HepG2 (cell line): ENCODE results near the gene TCAF1. TPM values are rescaled to one million over a fixed set of nuclear protein-coding genes. Genes with fewer than 3 reads are reported as not detected.

Experiments
- ARHGAP35 ChIP-seq: sonication (generic); formaldehyde crosslinking; IDR thresholded peaks from 2 replicates; pipeline ENCODE4 v1.9.0; 2022; ENCODE audit warnings: mild to moderate bottlenecking, inconsistent platforms, moderate library complexity, missing genetic modification reagents, borderline replicate concordance
- E2F2 ChIP-seq: sonication (generic); formaldehyde crosslinking; IDR thresholded peaks from 2 replicates; pipeline ENCODE4 v1.4.0; 2020; ENCODE audit warnings: missing genetic modification reagents, borderline replicate concordance
- GABPB1 ChIP-seq: IDR thresholded peaks from 2 replicates; pipeline ENCODE4 v1.6.1; 2016; ENCODE audit warnings: mild to moderate bottlenecking, missing genetic modification reagents, moderate library complexity, missing compliant biosample characterization
- KDM1A ChIP-seq: IDR thresholded peaks from 2 replicates; pipeline ENCODE4 v1.6.1; 2016; ENCODE audit warnings: missing compliant biosample characterization
- NCOA2 ChIP-seq: sonication (generic); formaldehyde crosslinking; IDR thresholded peaks from 2 replicates; pipeline ENCODE4 v1.8.0; 2022; ENCODE audit warnings: inconsistent platforms
- PHF21A ChIP-seq: sonication (generic); formaldehyde crosslinking; IDR thresholded peaks from 2 replicates; pipeline ENCODE4 v1.5.0; 2020; ENCODE audit warnings: mild to moderate bottlenecking, missing genetic modification reagents
- SOX6 ChIP-seq, 2 experiments: fragments of 450-650 bp in 1 of 2; sonication (generic) in 1 of 2; formaldehyde crosslinking in 1 of 2; IDR thresholded peaks; 2 replicates each; pipeline versions ENCODE4 v1.4.0 to v1.6.1; 2017 to 2020; ENCODE audit warnings: antibody characterized with exemption in 1 of 2, mild to moderate bottlenecking in 1 of 2, missing genetic modification reagents in 1 of 2
- TBX2 ChIP-seq: sonication (generic); formaldehyde crosslinking; IDR thresholded peaks from 2 replicates; pipeline ENCODE4 v1.5.0; 2020; ENCODE audit warnings: missing genetic modification reagents, mild to moderate bottlenecking, borderline replicate concordance
- ZKSCAN8 ChIP-seq: IDR thresholded peaks from 2 replicates; pipeline ENCODE4 v1.6.1; 2016; ENCODE audit warnings: borderline replicate concordance, missing genetic modification reagents, missing compliant biosample characterization
- ZMYM4 ChIP-seq: sonication (generic); formaldehyde crosslinking; IDR thresholded peaks from 2 replicates; pipeline ENCODE4 v1.8.1; 2023; ENCODE audit warnings: mild to moderate bottlenecking, missing genetic modification reagents
- ZNF10 ChIP-seq: sonication (generic); formaldehyde crosslinking; IDR thresholded peaks from 2 replicates; pipeline ENCODE4 v1.4.0; 2020; ENCODE audit warnings: mild to moderate bottlenecking, low read depth, missing genetic modification reagents, borderline replicate concordance
- ZNF652 ChIP-seq: IDR thresholded peaks from 2 replicates; pipeline ENCODE4 v1.6.1; 2016; ENCODE audit warnings: low read depth, borderline replicate concordance
- polyA plus RNA-seq, 8 experiments: library from polyadenylated mRNA; depleted of rRNA in 3 of 8; stranded (reverse) in 7 of 8; unstranded in 1 of 8; fragments of >200 nt; fragmentation: Illumina TruSeq in 4 of 8; extraction: Trizol in 4 of 8; gene quantifications; 2 replicates each; pipeline versions ENCODE4 v1.2.1 to v1.2.3, GENCODE V29; 2011 to 2016; ENCODE audit warnings: low read depth in 4 of 8, missing spikeins in 1 of 8, mixed read lengths in 1 of 8; ENCODE audit not compliant: insufficient read depth in 1 of 8
- total RNA-seq, 5 experiments: library from RNA; depleted of rRNA; stranded (reverse); fragments of >200 nt; fragmentation: Illumina TruSeq; extraction: Trizol; gene quantifications; 2 replicates each; pipeline ENCODE4 v1.2.3, GENCODE V29; 2016; ENCODE audit warnings: low read depth in 1 of 5
- TF ChIP-seq, protein P1 (sequence below): sonication (generic); formaldehyde crosslinking; IDR thresholded peaks from 2 replicates; pipeline ENCODE4; 2020; ENCODE audit warnings: missing genetic modification reagents, mild to moderate bottlenecking, borderline replicate concordance
- TF ChIP-seq, protein P2 (sequence below): sonication (generic); formaldehyde crosslinking; conservative IDR thresholded peaks from 2 replicates; pipeline ENCODE4 v1.8.0; 2022; ENCODE audit warnings: low read depth, missing genetic modification reagents
- TF ChIP-seq, protein P3 (sequence below): sonication (generic); formaldehyde crosslinking; IDR thresholded peaks from 2 replicates; pipeline ENCODE4 v1.4.0; 2020; ENCODE audit warnings: mild to moderate bottlenecking, missing genetic modification reagents
- TF ChIP-seq, protein P4 (sequence below): conservative IDR thresholded peaks from 2 replicates; pipeline ENCODE4 v1.6.1; 2018; ENCODE audit warnings: missing genetic modification reagents

TCAF1 gene
- total and polyA plus RNA-seq, 2 of the 13 experiments (the other 11 are each of a cell fraction or from before 2014, with no cell fraction given): 36.2 to 101 TPM

- TF ChIP-seq, protein P1, sequence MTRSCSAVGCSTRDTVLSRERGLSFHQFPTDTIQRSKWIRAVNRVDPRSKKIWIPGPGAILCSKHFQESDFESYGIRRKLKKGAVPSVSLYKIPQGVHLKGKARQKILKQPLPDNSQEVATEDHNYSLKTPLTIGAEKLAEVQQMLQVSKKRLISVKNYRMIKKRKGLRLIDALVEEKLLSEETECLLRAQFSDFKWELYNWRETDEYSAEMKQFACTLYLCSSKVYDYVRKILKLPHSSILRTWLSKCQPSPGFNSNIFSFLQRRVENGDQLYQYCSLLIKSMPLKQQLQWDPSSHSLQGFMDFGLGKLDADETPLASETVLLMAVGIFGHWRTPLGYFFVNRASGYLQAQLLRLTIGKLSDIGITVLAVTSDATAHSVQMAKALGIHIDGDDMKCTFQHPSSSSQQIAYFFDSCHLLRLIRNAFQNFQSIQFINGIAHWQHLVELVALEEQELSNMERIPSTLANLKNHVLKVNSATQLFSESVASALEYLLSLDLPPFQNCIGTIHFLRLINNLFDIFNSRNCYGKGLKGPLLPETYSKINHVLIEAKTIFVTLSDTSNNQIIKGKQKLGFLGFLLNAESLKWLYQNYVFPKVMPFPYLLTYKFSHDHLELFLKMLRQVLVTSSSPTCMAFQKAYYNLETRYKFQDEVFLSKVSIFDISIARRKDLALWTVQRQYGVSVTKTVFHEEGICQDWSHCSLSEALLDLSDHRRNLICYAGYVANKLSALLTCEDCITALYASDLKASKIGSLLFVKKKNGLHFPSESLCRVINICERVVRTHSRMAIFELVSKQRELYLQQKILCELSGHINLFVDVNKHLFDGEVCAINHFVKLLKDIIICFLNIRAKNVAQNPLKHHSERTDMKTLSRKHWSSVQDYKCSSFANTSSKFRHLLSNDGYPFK (CRISPR knock-in tag): peak; percentile 83; the same call in 1 of the 2 replicates
- no peak for TF ChIP-seq E2F2
- TF ChIP-seq NCOA2: peak; percentile 67; the same call in 1 of the 2 replicates
- peak; percentile 98 for TF ChIP-seq ZMYM4 (CRISPR knock-in tag)
- 0 out of 2 replicates have a peak, but pooled peaks have one; percentile 59 for TF ChIP-seq ARHGAP35
- 0 out of 2 replicates have a peak, but pooled peaks have one; percentile 26 for TF ChIP-seq ZKSCAN8
- TF ChIP-seq GABPB1 (CRISPR knock-in tag): peak; percentile 78
- TF ChIP-seq, protein P2, sequence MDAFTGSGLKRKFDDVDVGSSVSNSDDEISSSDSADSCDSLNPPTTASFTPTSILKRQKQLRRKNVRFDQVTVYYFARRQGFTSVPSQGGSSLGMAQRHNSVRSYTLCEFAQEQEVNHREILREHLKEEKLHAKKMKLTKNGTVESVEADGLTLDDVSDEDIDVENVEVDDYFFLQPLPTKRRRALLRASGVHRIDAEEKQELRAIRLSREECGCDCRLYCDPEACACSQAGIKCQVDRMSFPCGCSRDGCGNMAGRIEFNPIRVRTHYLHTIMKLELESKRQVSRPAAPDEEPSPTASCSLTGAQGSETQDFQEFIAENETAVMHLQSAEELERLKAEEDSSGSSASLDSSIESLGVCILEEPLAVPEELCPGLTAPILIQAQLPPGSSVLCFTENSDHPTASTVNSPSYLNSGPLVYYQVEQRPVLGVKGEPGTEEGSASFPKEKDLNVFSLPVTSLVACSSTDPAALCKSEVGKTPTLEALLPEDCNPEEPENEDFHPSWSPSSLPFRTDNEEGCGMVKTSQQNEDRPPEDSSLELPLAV: no peak
- peak; percentile 81; the same call in 1 of the 2 replicates for TF ChIP-seq TBX2
- no peak for TF ChIP-seq ZNF652
- TF ChIP-seq, protein P3, sequence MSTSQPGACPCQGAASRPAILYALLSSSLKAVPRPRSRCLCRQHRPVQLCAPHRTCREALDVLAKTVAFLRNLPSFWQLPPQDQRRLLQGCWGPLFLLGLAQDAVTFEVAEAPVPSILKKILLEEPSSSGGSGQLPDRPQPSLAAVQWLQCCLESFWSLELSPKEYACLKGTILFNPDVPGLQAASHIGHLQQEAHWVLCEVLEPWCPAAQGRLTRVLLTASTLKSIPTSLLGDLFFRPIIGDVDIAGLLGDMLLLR (CRISPR knock-in tag): peak; percentile 60; the same call in 1 of the 2 replicates
- no peak for TF ChIP-seq ZNF10 (CRISPR knock-in tag)
- no peak for TF ChIP-seq SOX6 (IDR thresholded peaks at IDR 0.05)
- peak; percentile 87 for TF ChIP-seq SOX6 (CRISPR knock-in tag; IDR thresholded peaks at IDR 0.05)
- TF ChIP-seq, protein P4, sequence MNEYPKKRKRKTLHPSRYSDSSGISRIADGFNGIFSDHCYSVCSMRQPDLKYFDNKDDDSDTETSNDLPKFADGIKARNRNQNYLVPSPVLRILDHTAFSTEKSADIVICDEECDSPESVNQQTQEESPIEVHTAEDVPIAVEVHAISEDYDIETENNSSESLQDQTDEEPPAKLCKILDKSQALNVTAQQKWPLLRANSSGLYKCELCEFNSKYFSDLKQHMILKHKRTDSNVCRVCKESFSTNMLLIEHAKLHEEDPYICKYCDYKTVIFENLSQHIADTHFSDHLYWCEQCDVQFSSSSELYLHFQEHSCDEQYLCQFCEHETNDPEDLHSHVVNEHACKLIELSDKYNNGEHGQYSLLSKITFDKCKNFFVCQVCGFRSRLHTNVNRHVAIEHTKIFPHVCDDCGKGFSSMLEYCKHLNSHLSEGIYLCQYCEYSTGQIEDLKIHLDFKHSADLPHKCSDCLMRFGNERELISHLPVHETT: peak; percentile 70; the same call in 1 of the 2 replicates
- no peak for TF ChIP-seq KDM1A (CRISPR knock-in tag)
- peak; percentile 96 for TF ChIP-seq PHF21A
These were observed at the start of gene TCAF1 (continued) for GRCh38 chr7:143901668-143902331.
